Spinal cord (tissue), 10 donors: ENCODE data around the gene PTPN3. TPM values are rescaled to one million over a fixed set of nuclear protein-coding genes. Genes with fewer than 3 reads are reported as not detected.

ENCODE experiments used
- DNase-seq, 6 donors: peaks; one replicate each; pipeline versions ENCODE4 v3.0.0 to v3.0.0-alpha.2; 2013 to 2015; ENCODE audit warnings: low spot score in 6 of 6, low read depth in 4 of 6
- H3K27ac ChIP-seq: one replicate; pipeline ENCODE4 v1.5.1; 2013; ENCODE audit warnings: low read depth, low read length, control low read depth
- H3K27me3 ChIP-seq: one replicate; pipeline ENCODE4 v1.6.1; 2013; ENCODE audit warnings: low read length; ENCODE audit not compliant: control insufficient read depth, insufficient read depth
- H3K36me3 ChIP-seq: one replicate; pipeline ENCODE4 v1.6.1; 2013; ENCODE audit warnings: low read length; ENCODE audit not compliant: control insufficient read depth, insufficient read depth
- H3K4me1 ChIP-seq: one replicate; pipeline ENCODE4 v1.6.1; 2013; ENCODE audit warnings: low read length; ENCODE audit not compliant: control insufficient read depth, insufficient read depth
- H3K4me3 ChIP-seq: one replicate; pipeline ENCODE4 v1.5.1; 2013; ENCODE audit warnings: low read depth, low read length, control low read depth
- H3K9me3 ChIP-seq: one replicate; pipeline ENCODE4 v1.6.1; 2013; ENCODE audit warnings: low read length; ENCODE audit not compliant: control insufficient read depth, insufficient read depth
- WGBS: methylation state at CpG from one replicate; pipeline ENCODE4 v1.1.5; 2013; ENCODE audit warnings: missing lambda C conversion rate; ENCODE audit not compliant: insufficient coverage; 5-methylcytosine and 5-hydroxymethylcytosine counted together
- polyA plus RNA-seq, 2 donors: library from polyadenylated mRNA; unstranded; fragments of 120-200 nt; gene quantifications; one replicate each; pipeline ENCODE4 v1.2.1, GENCODE V29; 2013; ENCODE audit not compliant: insufficient read length in 2 of 2
- total RNA-seq, 2 donors: library from RNA; depleted of rRNA in 1 of 2; stranded (reverse); fragments of 120-200 nt in 1 of 2; fragments of >200 nt in 1 of 2; gene quantifications; one replicate each; pipeline versions ENCODE4 v1.2.3 to v1.2.4, GENCODE V29; 2013 to 2014
- donor health status: healthy.

PTPN3 gene
- total and polyA plus RNA-seq, 4 donors = 2.3 to 8.1 (median 7.1) TPM

DNA sequence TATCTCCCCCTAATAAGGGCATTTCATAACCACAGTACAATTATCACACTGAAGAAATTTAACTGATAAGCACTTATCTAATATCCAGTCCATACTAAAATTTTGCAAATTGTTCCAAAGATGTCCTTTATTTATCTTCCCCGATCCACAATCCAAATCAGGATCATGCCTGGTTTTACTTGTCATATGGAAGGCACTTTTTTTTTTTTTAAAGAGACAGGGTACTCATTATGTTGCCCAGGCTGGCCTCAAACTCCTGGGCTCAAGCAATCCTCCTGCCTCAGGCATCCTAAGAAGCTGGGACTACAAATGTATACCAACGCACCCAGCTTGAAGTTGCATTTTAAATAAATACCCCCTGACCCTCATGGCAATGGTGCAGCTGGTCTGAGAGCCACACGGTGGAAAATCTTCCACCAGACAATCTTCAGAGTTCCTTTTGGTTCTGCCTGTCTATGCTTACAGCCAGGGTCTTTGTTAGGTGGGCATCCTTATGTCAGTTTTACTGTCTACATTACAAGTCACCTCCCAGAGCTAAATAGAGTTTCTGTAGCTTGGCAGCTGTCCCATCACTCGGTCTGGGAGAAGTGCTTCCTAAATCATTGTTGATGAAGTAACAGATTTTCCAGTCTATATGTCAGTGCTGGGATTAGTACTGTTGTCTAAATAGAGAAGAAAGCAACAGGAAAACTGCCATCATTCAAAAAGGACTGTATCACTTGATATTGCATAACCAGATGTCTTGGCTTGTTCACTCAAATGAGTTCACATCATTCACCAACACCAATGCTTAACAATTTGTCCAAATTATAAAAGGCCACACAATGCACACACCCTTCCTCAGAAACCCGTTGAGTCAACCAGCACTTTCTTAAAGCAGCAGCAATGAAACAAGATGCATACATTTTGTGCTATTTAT is 26.4 kb downstream of the PTPN3 start:
- peaks cover 4% of the 10 kb centered on the region for H3K27me3 ChIP-seq

DNA sequence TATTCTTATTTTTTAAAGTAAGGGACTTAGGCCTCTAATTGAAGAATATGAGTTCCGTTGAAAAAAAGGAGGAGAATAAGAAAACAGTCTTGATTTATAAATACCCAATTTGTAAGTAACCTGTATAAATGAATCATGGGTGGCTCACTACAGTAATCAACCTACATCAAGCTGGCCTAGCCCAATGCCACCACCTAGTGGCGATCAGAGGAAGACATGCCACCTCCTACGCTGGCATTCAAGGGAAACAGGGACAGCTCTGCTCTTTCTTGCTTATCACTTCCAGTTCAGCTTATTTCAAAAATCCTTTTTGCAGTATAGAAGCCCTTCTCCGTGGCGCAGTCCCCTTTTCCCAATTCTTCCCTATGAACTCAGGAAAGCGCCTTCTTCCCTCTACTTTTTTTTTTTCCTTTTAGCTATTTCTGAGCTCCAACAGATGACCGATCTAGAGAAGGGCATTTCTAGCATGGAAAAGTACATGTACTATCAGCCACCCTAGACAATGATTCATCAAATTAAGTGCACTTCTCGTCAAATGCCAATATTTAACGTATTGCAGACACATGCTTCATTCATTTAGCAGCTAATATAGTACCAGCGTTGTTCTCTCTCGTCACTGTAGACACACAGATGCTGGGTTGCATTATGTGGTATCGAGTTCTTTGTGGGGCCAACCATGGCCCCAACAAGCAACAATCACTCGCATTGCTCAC is 28.3 kb downstream of the PTPN3 start:
- peak; percentile 62 to 95 (median 72) for DNase-seq
- H3K27ac ChIP-seq = no peak overlapping the region
- no peaks in the 10 kb centered on the region for H3K9me3 ChIP-seq
- WGBS = 48% methylated on average over 11 of the region's 13 CpGs
- no peak overlapping the region for H3K4me3 ChIP-seq
- no peaks in the 10 kb centered on the region for H3K36me3 ChIP-seq
- H3K4me1 ChIP-seq = peaks cover 14% of the 10 kb centered on the region
- H3K27me3 ChIP-seq = peaks cover 4% of the 10 kb centered on the region

More for the DNA sequence above, 26.4 kb downstream of the PTPN3 start:
- 65% methylated on average over 2 of the region's 5 CpGs for WGBS
- DNase-seq = peak in 2 of 6 donors; percentile 12 to 32
- no peaks in the 10 kb centered on the region for H3K9me3 ChIP-seq
- no peak overlapping the region for H3K4me3 ChIP-seq
- H3K27ac ChIP-seq = no peak overlapping the region
- H3K36me3 ChIP-seq = no peaks in the 10 kb centered on the region
- H3K4me1 ChIP-seq = peaks cover 10% of the 10 kb centered on the region

DNA sequence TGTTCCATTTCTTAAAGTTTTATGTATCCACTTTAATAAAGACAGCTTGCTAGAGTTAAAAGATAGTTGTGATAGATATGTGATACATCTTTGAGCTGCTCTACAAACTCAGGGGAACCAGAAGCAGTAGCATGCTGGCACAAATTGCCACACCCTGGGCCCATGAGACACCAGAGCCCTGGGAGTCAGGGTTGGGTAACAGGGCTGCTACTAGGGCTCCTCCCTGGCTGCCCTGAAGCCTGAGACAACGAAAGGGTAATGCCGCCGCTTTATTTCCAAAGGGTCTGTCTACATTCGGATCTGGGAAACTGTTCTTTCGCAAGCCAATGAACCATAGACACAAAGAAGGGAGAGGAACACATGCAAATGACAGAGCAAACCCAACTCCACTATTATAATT is 29.2 kb downstream of the PTPN3 start:
- H3K9me3 ChIP-seq = no peaks in the 10 kb centered on the region
- H3K27ac ChIP-seq = no peak overlapping the region
- H3K4me1 ChIP-seq = peaks cover 14% of the 10 kb centered on the region
- no peak overlapping the region for H3K4me3 ChIP-seq
- H3K27me3 ChIP-seq = peaks cover 4% of the 10 kb centered on the region
- DNase-seq = no peak
- no peaks in the 10 kb centered on the region for H3K36me3 ChIP-seq
- 93% methylated on average over 5 of the region's 5 CpGs for WGBS

DNA sequence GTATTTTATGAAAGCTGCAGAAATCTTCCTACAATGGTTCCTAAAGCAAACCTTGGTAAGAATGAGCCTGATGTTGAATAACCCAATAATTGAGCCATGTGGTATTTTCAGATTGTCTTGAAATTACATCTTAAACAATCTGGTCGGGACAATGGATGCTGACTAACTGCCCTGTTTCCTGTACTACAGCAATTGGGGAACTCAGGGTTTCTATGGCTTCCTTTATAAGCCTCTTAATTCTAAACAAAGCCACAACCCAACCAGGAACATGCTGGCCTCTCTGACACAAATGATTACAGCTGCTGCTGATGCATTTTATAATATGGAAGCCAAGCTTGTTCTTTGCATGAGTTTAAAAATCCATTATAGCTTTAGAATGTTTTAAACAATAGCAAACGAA is 30.2 kb downstream of the PTPN3 start:
- H3K4me3 ChIP-seq = no peak overlapping the region
- DNase-seq = peak in 1 of 6 donors; percentile 25
- H3K27ac ChIP-seq = no peak overlapping the region
- no peaks in the 10 kb centered on the region for H3K9me3 ChIP-seq
- no peaks in the 10 kb centered on the region for H3K36me3 ChIP-seq
- no peaks in the 10 kb centered on the region for H3K27me3 ChIP-seq
- no CpG with 5 or more reads among the region's 2 CpGs for WGBS
- H3K4me1 ChIP-seq = peaks cover 14% of the 10 kb centered on the region

DNA sequence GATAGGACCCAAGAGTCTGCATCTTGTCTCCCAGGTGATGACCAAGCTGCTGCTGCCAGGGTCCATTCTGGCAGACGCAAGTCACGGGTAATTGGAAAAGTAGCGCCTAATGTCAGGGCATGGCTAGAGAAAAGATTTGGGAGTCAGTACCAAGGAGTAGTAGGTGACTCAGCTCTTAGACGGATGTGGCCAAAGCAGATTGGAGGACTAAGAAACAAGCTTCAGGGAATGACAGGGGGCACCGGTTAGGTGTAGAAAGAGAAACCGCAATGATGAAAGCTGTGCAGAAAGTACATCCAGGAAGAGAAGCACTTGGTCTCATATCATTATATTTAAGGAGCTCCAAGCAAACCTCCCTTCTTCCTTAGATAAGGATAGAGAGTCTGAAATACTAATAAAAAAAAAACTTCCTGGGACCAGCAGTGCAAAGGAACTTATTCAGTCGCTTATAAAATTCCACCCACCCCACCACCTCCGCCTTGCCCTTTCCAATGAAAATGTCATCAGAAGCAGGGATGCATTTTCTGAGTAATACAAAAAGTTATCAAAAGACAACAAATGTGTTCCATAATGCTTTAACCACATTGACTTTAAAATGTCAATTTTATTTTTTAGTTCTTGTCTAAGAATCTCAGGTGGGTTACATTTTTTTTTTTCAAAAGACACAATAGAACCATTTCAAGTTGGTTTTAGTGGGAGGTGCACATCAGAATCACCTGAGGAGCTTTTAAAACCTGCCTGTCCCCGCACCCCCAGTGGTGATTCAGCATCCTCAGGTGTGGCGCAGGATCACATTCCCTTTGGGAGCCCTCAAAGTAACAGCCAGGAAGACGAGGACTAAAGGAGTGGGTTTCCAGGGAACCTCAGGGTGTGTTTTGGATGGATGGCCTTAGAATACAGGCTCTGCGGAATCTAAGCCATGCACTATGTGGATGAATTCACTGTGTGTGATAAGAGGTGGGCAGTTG is 31.2 kb downstream of the PTPN3 start:
- H3K27ac ChIP-seq = no peak overlapping the region
- 73% methylated on average over 8 of the region's 12 CpGs for WGBS
- H3K4me1 ChIP-seq = peaks cover 14% of the 10 kb centered on the region
- DNase-seq = no peak
- H3K4me3 ChIP-seq = no peak overlapping the region
- no peaks in the 10 kb centered on the region for H3K27me3 ChIP-seq
- no peaks in the 10 kb centered on the region for H3K9me3 ChIP-seq
- H3K36me3 ChIP-seq = no peaks in the 10 kb centered on the region

DNA sequence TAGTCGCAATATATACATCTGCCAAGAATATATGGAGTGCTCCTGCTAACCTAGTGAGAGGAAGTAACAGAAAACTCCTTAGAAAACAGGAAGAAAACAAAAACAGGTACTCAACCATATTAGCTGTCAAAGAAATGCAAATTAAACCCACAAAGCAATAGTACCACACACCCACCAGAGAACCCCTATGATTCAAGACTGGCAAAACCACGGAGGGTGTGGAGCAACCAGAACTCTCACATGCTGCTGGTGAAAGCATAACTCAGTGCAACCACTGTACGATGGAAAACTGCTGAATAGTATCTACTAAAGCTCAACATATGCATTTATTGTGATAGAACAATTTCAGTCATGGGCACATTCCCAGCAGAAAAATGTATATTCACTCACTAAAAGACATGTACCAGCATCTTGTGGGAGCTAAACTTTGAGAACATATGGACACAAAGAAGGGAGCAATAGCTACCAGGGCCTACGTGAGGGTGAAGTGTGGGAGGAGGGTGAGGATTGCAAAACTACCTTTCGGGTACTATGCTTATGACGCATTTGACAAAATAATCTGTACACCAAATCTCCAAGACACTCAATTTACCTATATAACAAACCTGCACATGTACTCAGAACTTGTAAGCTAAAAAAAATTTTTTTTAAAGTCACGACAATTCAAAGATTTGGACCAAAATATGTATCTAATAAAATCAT is 34.0 kb downstream of the PTPN3 start:
- Histone ChIP-seq H3K4me3 (no peak overlapping the region), H3K9me3 (no peaks in the 10 kb centered on the region), H3K4me1 (peaks cover 8% of the 10 kb centered on the region), H3K36me3 (no peaks in the 10 kb centered on the region), H3K27ac (no peak overlapping the region), H3K27me3 (no peaks in the 10 kb centered on the region)
- WGBS = no CpG with 5 or more reads among the region's 7 CpGs
- no peak for DNase-seq

DNA sequence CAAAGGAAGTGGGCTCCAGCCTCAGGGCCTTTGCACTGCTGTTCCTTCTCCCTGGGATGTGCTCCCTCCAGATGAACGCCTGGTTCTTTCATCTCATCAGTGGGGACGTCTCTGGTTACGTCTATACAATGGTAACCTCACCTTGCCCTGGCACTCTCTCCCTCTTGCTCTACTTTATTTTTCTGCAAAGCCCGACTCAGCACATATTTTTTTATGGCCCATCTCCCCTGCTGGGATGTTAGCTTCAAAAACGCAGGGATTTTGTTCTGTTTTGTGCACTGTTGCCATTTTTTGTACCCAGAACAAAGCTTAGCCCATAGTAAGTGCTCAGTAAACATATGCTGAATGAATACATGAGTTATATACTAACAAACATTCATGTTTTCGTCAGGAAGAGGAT is 37.5 kb downstream of the PTPN3 start:
- H3K36me3 ChIP-seq = peaks cover 3% of the 10 kb centered on the region
- no peaks in the 10 kb centered on the region for H3K9me3 ChIP-seq
- WGBS = 86% methylated on average over 4 of the region's 6 CpGs
- no peaks in the 10 kb centered on the region for H3K27me3 ChIP-seq
- H3K4me3 ChIP-seq = no peak overlapping the region
- H3K4me1 ChIP-seq = no peaks in the 10 kb centered on the region
- no peak overlapping the region for H3K27ac ChIP-seq
- no peak for DNase-seq

DNA sequence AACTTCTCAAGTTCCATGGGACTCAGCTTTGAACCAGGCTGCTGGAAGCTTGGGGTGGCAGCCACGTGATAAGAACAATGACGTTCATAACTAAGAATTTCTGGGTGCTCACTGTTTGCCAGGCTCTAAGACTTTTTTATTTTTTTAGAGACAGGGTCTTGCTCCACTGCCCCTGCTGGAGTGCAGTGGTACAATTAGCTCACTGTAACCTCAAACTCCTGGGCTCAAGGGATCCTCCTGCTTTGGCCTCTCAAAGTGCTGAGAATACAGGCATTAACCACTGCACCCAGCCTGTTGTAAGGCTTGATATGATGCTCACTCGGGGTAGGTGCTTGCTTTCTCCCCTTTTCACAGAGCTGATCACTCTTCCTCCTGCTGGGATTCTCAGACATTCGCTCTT is 38.7 kb downstream of the PTPN3 start:
- H3K27me3 ChIP-seq = no peaks in the 10 kb centered on the region
- no peak overlapping the region for H3K4me3 ChIP-seq
- DNase-seq = no peak
- no peak overlapping the region for H3K27ac ChIP-seq
- H3K36me3 ChIP-seq = peaks cover 3% of the 10 kb centered on the region
- WGBS = 87% methylated on average over 4 of the region's 4 CpGs
- H3K4me1 ChIP-seq = no peaks in the 10 kb centered on the region
- no peaks in the 10 kb centered on the region for H3K9me3 ChIP-seq
